GM19455 (cell line): Measurements from ENCODE around the gene SMC1B.
A peak's percentile ranks its signal among the peaks of the same experiment; 100 is the strongest.

Source experiments
- ATAC-seq: cut with Tn5 transposase; IDR thresholded peaks from one replicate; pipeline ENCODE4 v1.9.1; 2021; ENCODE audit not compliant: unreplicated experiment

SMC1B gene

GRCh38 chr22:45322873-45323525 lies 90.4 kb downstream of the SMC1B start:
- ATAC-seq = no peak

- ATAC-seq = no peak
These were observed 91.6 kb downstream of the SMC1B start for GRCh38 chr22:45321827-45322226.

DNA sequence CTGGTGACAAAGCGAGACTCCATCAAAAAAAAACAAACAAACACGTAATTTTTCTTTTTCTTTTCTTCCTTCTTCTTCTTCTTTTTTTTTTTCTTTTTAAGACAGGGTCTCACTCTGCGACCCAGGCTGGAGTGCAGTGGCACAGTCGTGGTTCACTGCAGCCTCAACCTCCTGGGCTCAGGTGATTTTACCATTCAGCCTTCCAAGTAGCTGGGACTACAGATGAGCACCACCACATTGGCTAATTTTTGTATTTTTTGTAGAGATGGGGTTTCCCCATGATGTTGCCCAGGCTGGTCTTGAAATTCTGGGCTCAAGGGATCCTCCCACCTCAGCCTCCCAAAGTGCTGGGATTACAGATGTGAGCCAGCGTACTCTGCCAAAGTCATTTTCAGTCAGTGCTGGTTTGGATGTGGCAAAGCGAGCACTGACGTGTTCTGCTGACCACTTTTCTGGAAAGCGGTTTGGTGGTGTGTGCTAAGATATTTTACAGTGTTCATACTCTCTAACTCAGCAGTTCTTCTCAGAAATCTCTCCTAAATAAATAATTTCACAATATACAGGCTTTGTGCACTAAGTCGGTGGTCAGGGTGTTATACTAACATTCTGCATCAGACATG lies 92.9 kb downstream of the SMC1B start:
- ATAC-seq = no peak

GRCh38 chr22:45319324-45319685 lies 94.1 kb downstream of the SMC1B start:
- ATAC-seq = no peak

GRCh38 chr22:45318558-45319323 lies 94.7 kb downstream of the SMC1B start:
- no peak for ATAC-seq

DNA sequence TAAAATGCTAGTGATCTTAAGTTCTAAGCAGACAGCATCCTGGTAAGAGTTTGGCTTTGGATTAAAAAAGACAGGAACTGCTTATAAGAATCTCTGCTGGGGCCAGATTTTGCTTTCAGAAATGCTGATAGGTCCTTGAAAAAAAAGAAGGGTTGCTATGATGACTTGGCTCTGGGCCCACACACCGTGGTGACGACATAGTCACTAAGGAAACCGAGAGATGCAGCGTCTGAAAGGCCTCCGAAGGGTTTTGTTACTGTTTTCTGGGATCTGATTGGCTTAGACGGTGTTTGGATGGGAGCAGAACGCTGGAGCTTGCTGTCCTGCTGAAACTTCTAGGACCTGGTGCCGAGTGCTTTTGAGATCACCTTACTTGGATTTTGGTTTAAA lies 95.2 kb downstream of the SMC1B start:
- ATAC-seq = no peak

GRCh38 chr22:45317551-45318167 lies 95.7 kb downstream of the SMC1B start:
- ATAC-seq = no peak

- no peak for ATAC-seq
These were observed 96.4 kb downstream of the SMC1B start for GRCh38 chr22:45316796-45317526.

GRCh38 chr22:45314786-45315185 lies 98.6 kb downstream of the SMC1B start:
- ATAC-seq = no peak

- ATAC-seq = no peak
These were observed 99.2 kb downstream of the SMC1B start for GRCh38 chr22:45314054-45314721.

DNA sequence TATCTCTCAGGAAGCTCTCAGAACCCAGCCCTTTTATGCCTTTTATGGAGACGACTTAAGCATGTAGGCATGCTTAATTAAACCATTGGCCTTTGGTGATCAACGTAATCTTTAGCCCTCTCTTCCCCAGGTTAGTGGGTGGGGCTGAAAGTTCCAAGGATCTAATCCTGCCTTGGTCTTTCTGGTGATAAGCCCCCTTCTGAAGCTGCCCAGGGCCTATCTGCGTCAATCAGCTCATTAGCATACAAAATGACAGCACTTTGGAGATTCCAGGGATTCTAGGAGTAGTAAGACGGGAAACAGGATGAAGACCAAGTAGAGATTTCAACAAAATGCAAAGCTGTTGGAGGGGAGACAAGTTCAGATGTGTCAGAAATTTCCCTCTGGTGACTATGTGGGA lies 100.5 kb downstream of the SMC1B start:
- no peak for ATAC-seq

DNA sequence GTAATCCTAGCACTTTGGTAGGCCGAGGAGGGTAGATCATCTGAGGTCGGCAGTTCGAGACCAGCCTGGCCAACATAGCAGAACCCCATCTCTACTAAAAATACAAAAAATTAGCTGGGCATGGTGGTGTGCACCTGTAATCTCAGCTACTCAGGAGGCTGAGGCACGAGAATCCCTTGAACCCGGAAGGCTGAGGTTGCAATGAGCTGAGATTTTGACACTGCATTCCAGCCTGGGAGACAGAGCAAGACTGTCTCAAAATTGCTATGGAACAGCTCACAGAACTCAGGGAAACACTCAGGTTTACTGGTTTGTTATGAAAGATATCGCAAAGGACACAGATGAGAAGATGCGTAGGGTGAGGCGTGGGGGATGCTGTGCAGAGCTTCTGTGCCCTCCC lies 101.0 kb downstream of the SMC1B start:
- no peak for ATAC-seq

DNA sequence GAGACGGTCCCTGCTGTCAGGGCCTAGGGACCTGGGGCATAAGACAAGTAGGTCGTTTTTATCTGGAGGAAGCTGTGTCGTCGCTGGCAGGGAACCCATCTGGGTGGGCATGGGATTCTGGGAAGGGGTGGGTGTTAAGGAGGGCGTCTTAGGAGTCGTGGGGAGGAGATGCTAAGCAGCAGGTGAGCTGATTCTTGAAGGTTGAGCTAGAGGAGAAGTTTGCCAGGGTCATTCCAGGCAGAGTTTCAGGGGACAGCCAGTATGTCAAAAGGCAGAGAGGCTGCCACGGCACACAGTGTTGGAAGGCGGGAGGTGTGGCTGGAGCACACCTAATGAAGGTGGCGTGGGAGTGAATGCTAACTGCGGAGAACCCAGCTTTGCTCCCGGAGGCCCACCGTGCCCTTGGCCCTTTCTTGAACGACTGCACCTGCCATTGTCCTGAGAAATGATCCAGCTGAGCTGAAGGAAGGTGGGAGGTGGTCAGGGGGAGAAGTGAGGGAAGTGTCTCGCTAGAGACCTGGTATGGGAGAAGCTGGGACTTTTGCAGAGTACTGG lies 102.3 kb downstream of the SMC1B start:
- no peak for ATAC-seq

DNA sequence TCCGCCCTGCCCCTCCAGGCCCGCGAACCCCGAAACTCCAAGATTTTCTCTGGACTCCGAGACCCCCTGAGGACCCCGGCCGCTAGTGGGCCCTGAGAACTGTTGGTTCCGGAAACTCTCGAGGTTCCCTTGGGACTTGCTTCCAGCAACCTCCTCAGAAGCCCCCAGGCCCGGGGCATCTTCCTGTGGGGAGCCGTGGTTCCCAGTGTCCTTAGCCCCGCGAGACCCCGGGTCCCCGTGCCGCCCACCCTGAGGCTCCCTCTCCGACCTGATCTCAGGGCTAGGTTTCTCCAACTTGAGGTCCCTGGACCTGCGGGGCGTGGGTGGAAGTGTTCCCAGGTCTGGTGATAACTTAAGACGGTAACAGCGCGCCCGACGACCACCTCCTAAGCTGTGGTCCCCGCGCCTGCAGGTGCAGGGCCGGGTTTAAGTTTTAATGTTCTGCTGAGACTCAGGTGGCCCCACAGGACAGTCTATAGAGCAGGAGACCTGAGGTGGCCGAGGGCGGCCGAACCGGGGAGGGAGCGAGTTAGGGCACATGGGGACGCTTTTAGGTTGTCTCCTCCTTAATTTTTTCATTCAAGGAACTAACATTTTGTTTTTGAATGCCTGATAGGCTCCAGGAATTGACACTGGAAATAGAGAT lies 102.9 kb downstream of the SMC1B start:
- no peak for ATAC-seq

DNA sequence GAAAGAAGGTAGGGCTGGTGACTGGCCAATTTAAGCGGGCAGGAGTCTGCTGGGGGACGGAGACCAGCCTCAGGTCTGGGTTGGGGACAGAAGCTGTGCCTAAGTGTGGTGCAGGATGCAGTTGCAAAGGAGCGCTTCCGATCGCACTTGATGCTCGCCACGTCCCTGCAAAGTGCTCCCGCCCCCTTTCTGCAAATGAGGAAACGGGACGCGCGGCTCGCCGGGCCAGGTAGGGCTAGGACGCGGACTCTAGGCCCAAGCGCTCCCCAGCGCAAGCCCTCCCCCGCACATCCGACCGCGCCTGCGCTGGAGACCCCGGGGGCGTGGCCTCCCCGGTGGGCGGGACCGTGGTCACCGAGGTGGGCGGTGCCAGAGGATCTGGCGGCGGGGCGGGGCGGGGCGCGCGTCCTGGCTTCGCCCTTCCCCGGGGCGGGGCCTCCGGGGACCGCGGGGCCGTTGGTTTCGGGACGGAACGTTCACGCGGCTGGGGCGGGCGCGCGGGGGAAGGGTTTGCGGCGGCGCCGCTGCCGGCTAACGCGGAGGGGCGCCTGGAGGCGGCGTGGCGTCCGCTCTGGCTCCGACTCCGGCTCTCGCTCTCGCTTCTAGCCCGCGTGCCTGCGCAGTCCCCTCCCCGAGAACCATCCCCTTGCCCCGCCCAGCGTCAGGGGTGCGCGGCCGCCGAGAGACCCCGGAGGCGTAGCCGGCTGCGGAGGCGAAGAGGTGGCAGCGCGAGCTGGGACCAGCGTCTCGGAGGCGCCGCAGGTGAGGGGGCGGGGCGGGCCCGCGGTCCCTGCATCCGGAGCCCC lies 103.8 kb downstream of the SMC1B start, which contains the start of gene FAM118A:
Gene FAM118A, plus strand, starts transcription at position 513 of the 806 bp plus-strand sequence. CDS start 12,446 bp downstream, outside the sequence.
- peak; percentile 77 for ATAC-seq

- no peak for ATAC-seq
These were observed 104.4 kb downstream of the SMC1B start for GRCh38 chr22:45308957-45309421.

GRCh38 chr22:45308391-45308956 lies 104.9 kb downstream of the SMC1B start:
- ATAC-seq = no peak

- no peak for ATAC-seq
These were observed 107.3 kb downstream of the SMC1B start for GRCh38 chr22:45306139-45306538.
